Liver (tissue), 9 donors: ENCODE measurements around the gene LIPM. TPM values are rescaled to one million over a fixed set of nuclear protein-coding genes. Genes with fewer than 3 reads are reported as not detected.

ENCODE experiments used
- DNase-seq: peaks from one replicate; pipeline ENCODE4 v3.0.0-alpha.2; 2017; ENCODE audit warnings: low spot score
- H3K27ac ChIP-seq, 2 donors: one replicate each; pipeline ENCODE4 v1.7.0; 2013; ENCODE audit warnings: inconsistent platforms in 2 of 2, low read length in 2 of 2, control low read depth in 1 of 2, low read depth in 1 of 2, mild to moderate bottlenecking in 1 of 2
- H3K27me3 ChIP-seq, 4 donors: one replicate each; pipeline versions ENCODE4 v1.6.1 to v1.7.0; 2013; ENCODE audit warnings: low read length in 3 of 4, inconsistent platforms in 1 of 4, mild to moderate bottlenecking in 1 of 4, moderate library complexity in 1 of 4; ENCODE audit not compliant: control insufficient read depth in 4 of 4, insufficient read depth in 4 of 4
- H3K36me3 ChIP-seq, 4 donors: one replicate each; pipeline versions ENCODE4 v1.6.1 to v1.7.0; 2013; ENCODE audit warnings: low read length in 3 of 4, mild to moderate bottlenecking in 3 of 4, low read depth in 1 of 4, moderate library complexity in 1 of 4; ENCODE audit not compliant: control insufficient read depth in 4 of 4, insufficient read depth in 3 of 4
- H3K4me1 ChIP-seq, 4 donors: one replicate each; pipeline versions ENCODE4 v1.6.1 to v1.7.0; 2013; ENCODE audit warnings: low read length in 3 of 4, mild to moderate bottlenecking in 3 of 4, moderate library complexity in 1 of 4; ENCODE audit not compliant: control insufficient read depth in 4 of 4, insufficient read depth in 4 of 4
- H3K4me3 ChIP-seq, 3 donors: one replicate each; pipeline versions ENCODE4 v1.6.1 to v1.7.0; 2013; ENCODE audit warnings: low read length in 3 of 3, control low read depth in 1 of 3, low read depth in 1 of 3, mild to moderate bottlenecking in 1 of 3
- H3K9ac ChIP-seq, 2 donors: one replicate each; pipeline ENCODE4 v1.7.0; 2013; ENCODE audit warnings: low read length in 2 of 2, mild to moderate bottlenecking in 2 of 2, moderate library complexity in 2 of 2, control low read depth in 1 of 2, low read depth in 1 of 2
- H3K9me3 ChIP-seq, 4 donors: one replicate each; pipeline versions ENCODE4 v1.6.1 to v1.7.0; 2013; ENCODE audit warnings: low read length in 3 of 4; ENCODE audit not compliant: control insufficient read depth in 4 of 4
- CTCF ChIP-seq: fragments of 150-350 bp; IDR thresholded peaks from 2 replicates; pipeline ENCODE4 v1.5.1; 2017; ENCODE audit warnings: improper control_type of control experiment, low read depth, low read length; ENCODE audit not compliant: missing input control
- EGR1 ChIP-seq, 2 donors: IDR thresholded peaks; 2 replicates each; pipeline ENCODE4 v1.6.1; 2016 to 2018; ENCODE audit warnings: antibody characterized with exemption in 2 of 2, low read depth in 2 of 2
- FOXA1 ChIP-seq: IDR thresholded peaks from 2 replicates; pipeline ENCODE4 v1.6.1; 2016; ENCODE audit warnings: antibody characterized with exemption
- FOXA2 ChIP-seq: IDR thresholded peaks from 2 replicates; pipeline ENCODE4 v1.6.1; 2016; ENCODE audit warnings: antibody characterized with exemption
- GABPA ChIP-seq, 2 donors: IDR thresholded peaks in 1 of 2; conservative IDR thresholded peaks in 1 of 2; 2 replicates each; pipeline ENCODE4 v1.6.1; 2016; ENCODE audit warnings: antibody characterized with exemption in 2 of 2, mild to moderate bottlenecking in 1 of 2, moderate library complexity in 1 of 2
- HNF4A ChIP-seq, 2 donors: conservative IDR thresholded peaks; 2 replicates each; pipeline ENCODE4 v1.6.1; 2016; ENCODE audit warnings: antibody characterized with exemption in 2 of 2, mild to moderate bottlenecking in 2 of 2
- HNF4G ChIP-seq: IDR thresholded peaks from 2 replicates; pipeline ENCODE4 v1.6.1; 2016; ENCODE audit warnings: antibody characterized with exemption
- JUND ChIP-seq, 2 donors: IDR thresholded peaks; 2 replicates each; pipeline ENCODE4 v1.6.1; 2016; ENCODE audit warnings: antibody characterized with exemption in 2 of 2
- NR2F2 ChIP-seq: IDR thresholded peaks from 2 replicates; pipeline ENCODE4 v1.6.1; 2016; ENCODE audit warnings: antibody characterized with exemption
- RAD21 ChIP-seq, 2 donors: IDR thresholded peaks; 2 replicates each; pipeline ENCODE4 v1.6.1; 2016; ENCODE audit warnings: antibody characterized with exemption in 2 of 2, mild to moderate bottlenecking in 2 of 2
- REST ChIP-seq: IDR thresholded peaks from 2 replicates; pipeline ENCODE4 v1.6.1; 2016; ENCODE audit warnings: antibody characterized with exemption, mild to moderate bottlenecking
- RXRA ChIP-seq, 2 donors: IDR thresholded peaks; 2 replicates each; pipeline ENCODE4 v1.6.1; 2017 to 2018; ENCODE audit warnings: antibody characterized with exemption in 2 of 2, mild to moderate bottlenecking in 1 of 2
- SP1 ChIP-seq: IDR thresholded peaks from 2 replicates; pipeline ENCODE4 v1.6.1; 2018; ENCODE audit warnings: antibody characterized with exemption, mild to moderate bottlenecking
- TAF1 ChIP-seq: conservative IDR thresholded peaks from 2 replicates; pipeline ENCODE4 v1.6.1; 2016; ENCODE audit warnings: antibody characterized with exemption, mild to moderate bottlenecking
- YY1 ChIP-seq: IDR thresholded peaks from 2 replicates; pipeline ENCODE4 v1.6.1; 2016; ENCODE audit warnings: antibody characterized with exemption, mild to moderate bottlenecking
- ZBTB33 ChIP-seq: IDR thresholded peaks from 2 replicates; pipeline ENCODE4 v1.6.1; 2016; ENCODE audit warnings: antibody characterized with exemption
- WGBS: extraction: QIAGEN DNeasy Blood & Tissue Kit; methylation state at CpG from one replicate; pipeline ENCODE4 v1.1.7; 2013; 5-methylcytosine and 5-hydroxymethylcytosine counted together
- polyA plus RNA-seq, 2 donors: library from polyadenylated mRNA; stranded (reverse) in 1 of 2; unstranded in 1 of 2; fragments of 200-250 nt in 1 of 2; fragments of >200 nt in 1 of 2; fragmentation: Nextera tagmentation in 1 of 2; extraction: Ambion mirVana in 1 of 2; gene quantifications; one replicate each; pipeline versions ENCODE4 v1.2.1 to v1.2.3, GENCODE V29; 2013 to 2015
- total RNA-seq, 2 donors: library from RNA; depleted of rRNA; stranded (reverse); fragments of >200 nt; gene quantifications; one replicate each; pipeline ENCODE4 v1.2.3, GENCODE V29; 2014
- TF ChIP-seq, protein P1 (sequence below): IDR thresholded peaks from 2 replicates; pipeline ENCODE4 v1.6.1; 2016; ENCODE audit warnings: antibody characterized with exemption
- TF ChIP-seq, protein P2 (sequence below): IDR thresholded peaks from 2 replicates; pipeline ENCODE4 v1.6.1; 2016; ENCODE audit warnings: antibody characterized with exemption
- donor health status: healthy.
- donor health status: healthy.
- donor health status: healthy.
- donor health status: healthy.
- donor health status: healthy.

LIPM gene
- total and polyA plus RNA-seq, 4 donors = not detected

DNA sequence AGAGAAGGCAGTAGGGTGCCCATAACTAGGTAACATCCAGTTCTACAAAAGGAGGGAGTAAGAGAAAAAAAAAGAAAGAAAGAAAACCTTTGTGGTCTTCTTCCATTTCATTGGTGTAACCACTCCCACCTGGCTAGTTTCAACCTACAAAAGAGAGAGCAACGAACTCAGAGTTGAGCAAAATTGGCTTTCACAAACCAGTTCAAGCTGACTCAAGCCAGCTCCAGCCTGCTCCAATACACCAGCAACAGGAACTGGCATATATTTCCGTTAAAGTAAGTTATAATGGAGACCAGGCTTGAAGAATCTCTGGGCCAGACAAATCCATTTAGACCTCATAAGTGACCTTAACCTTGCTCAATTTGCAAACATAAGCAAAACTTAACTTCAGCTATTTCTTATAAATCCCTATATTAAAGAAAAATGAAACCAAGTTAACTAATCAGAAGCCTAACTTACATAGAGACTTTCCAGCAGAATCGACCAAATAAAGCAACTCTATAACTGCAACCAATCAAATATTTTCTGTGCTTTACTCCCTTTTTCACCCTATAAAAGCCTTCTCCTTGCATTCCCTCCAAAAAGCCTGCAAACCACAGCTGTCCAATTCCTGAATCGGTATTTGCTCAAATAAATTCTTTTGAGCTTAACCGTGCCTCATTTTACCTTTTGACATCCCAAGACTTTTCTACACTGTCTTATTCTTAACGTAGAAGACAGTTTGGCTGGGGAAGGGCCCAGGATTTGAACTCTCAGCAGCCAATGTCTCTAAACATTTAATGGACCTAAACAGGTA is 39.0 kb downstream of the LIPM start:
- Histone ChIP-seq H3K27ac (peak overlapping the region; percentile 83 to 87), H3K4me3 (no peak overlapping the region)
- 59% methylated on average over 6 of the region's 6 CpGs for WGBS

More for the DNA sequence above, 39.0 kb downstream of the LIPM start:
- H3K9ac ChIP-seq = no peak overlapping the region
- no peaks in the 10 kb centered on the region for H3K27me3 ChIP-seq
- TF ChIP-seq, protein P1, sequence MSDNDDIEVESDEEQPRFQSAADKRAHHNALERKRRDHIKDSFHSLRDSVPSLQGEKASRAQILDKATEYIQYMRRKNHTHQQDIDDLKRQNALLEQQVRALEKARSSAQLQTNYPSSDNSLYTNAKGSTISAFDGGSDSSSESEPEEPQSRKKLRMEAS = peak; percentile 37
- TF ChIP-seq NR2F2 (no peak), EGR1 (IDR thresholded peaks at IDR 0.05; ENCODE audit: low read depth in 2 of 2) (no peak), CTCF (no peak), HNF4A (conservative IDR thresholded peaks at IDR 0.05) (peak in 1 of 2 donors; percentile 3), HNF4G (no peak), FOXA1 (no peak), TAF1 (peak; percentile 47), YY1 (peak; percentile 86), JUND (IDR thresholded peaks at IDR 0.05) (no peak), RXRA (IDR thresholded peaks at IDR 0.05) (peak; percentile 71 to 91), GABPA (IDR thresholded peaks at IDR 0.05 in 1 of 2, conservative IDR thresholded peaks at IDR 0.05 in 1 of 2) (peak in 1 of 2 donors; percentile 76), ZBTB33 (peak; percentile 76), RAD21 (IDR thresholded peaks at IDR 0.05) (no peak), FOXA2 (no peak), REST (peak; percentile 88), SP1 (no peak)
- TF ChIP-seq, protein P2, sequence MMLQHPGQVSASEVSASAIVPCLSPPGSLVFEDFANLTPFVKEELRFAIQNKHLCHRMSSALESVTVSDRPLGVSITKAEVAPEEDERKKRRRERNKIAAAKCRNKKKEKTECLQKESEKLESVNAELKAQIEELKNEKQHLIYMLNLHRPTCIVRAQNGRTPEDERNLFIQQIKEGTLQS = no peak
- H3K4me1 ChIP-seq = peaks cover 7 to 17% (median 8%) of the 10 kb centered on the region in 4 donors
- no peak for DNase-seq
- H3K9me3 ChIP-seq = no peaks in the 10 kb centered on the region
- no peaks in the 10 kb centered on the region for H3K36me3 ChIP-seq
